Measurements from ENCODE around the gene S100A2. TPM values are rescaled to one million over a fixed set of nuclear protein-coding genes. Genes with fewer than 3 reads are reported as not detected.

Gene S100A2
- total RNA-seq, 1 donor from 2014 or later: 1,251 TPM

DNA sequence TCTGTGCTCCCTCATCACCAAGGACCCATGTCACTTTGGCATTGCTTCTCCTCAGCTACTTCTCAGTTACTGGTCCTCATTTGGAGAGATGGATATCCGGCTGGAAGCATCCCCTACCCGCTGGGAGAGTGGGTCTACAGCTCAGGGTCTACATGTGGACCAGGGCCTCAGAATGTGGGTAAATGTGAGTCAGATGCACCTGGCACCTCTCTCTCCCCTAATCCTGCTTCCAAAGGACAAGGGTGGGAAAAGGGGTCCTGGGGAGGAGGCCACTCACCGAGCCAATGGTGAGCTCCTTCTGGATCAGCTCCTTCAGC lies 30.8 kb downstream of the S100A2 start:
- no peaks in the 10 kb centered on the region for H3K27me3 ChIP-seq (ENCODE audit: control insufficient read depth, insufficient read depth, low read length)
- DNase-seq (ENCODE audit: low read depth) (no peak), FAIRE-seq (no peak)
- TF ChIP-seq, protein P1, sequence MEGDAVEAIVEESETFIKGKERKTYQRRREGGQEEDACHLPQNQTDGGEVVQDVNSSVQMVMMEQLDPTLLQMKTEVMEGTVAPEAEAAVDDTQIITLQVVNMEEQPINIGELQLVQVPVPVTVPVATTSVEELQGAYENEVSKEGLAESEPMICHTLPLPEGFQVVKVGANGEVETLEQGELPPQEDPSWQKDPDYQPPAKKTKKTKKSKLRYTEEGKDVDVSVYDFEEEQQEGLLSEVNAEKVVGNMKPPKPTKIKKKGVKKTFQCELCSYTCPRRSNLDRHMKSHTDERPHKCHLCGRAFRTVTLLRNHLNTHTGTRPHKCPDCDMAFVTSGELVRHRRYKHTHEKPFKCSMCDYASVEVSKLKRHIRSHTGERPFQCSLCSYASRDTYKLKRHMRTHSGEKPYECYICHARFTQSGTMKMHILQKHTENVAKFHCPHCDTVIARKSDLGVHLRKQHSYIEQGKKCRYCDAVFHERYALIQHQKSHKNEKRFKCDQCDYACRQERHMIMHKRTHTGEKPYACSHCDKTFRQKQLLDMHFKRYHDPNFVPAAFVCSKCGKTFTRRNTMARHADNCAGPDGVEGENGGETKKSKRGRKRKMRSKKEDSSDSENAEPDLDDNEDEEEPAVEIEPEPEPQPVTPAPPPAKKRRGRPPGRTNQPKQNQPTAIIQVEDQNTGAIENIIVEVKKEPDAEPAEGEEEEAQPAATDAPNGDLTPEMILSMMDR (IDR thresholded peaks at IDR 0.05; ENCODE audit: insufficient read depth, low read length, severe bottlenecking): no peak
- peaks cover 9% of the 10 kb centered on the region for H3K36me3 ChIP-seq (ENCODE audit: control insufficient read depth, insufficient read depth, low read length)
- peak overlapping the region; percentile 56 for H3K4me3 ChIP-seq (ENCODE audit: low read depth, low read length)

DNA sequence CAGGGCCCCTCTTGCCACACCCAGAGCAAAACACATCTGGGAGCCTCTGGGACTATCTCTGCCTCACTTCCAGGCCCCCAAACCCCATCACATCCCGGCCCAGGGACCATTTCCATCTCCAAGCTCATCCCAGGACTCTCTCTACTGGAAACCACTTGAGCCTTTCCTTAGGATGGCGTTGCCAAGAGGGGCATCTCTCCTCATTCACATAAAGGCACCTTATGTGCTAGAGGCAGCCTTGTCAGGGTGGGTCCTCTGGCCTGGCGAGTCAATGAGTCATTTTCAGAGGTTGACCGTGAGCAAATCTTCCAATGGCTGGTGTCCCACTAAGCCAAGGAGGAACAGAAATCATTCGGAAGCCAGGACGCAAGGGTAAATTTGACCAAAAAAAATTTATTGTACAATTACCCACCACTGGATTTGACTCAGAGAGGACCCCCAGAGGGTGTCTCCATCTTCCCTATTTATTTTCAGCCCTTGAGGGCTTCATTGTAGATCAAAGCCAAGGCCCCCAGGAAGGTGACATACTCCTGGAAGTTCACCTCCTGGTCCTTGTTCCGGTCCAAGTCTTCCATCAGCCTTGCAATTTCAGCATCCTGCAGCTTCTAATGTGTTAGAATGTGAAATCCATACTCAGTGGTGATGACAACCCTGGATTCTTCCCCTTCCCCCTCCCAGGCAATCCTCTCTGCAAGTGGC lies 31.3 kb downstream of the S100A2 start:
- TF ChIP-seq, protein P1 (IDR thresholded peaks at IDR 0.05; ENCODE audit: insufficient read depth, low read length, severe bottlenecking): no peak
- peak; percentile 59 for DNase-seq (ENCODE audit: low read depth)
- peaks cover 9% of the 10 kb centered on the region for H3K36me3 ChIP-seq (ENCODE audit: control insufficient read depth, insufficient read depth, low read length)
- H3K4me3 ChIP-seq (ENCODE audit: low read depth, low read length): peak overlapping the region; percentile 56
- H3K27me3 ChIP-seq (ENCODE audit: control insufficient read depth, insufficient read depth, low read length): no peaks in the 10 kb centered on the region
- FAIRE-seq: no peak

DNA sequence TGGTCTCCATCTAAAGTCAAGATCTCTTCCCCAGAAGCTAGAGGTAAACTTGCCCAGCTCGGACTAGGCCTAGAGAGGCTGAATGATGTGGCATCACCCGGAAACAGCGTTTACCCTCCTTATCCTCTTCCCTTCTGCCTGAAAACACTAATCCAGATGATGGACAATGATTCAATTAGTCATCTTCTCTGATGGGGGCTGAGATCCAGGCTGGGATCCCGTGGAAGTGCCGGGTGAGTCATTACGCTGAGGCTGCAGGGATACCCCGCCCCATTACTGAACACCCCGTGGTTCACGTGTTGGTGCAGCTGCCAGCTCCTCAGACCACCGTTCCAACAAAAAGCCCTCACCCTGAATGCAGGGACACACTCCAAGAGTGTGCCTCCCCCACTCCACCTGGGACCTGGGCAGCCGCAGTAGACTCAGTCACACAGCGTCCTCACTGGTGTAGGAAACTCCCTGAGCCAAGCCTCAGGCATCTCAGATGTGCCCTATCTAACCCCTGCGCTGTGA lies 31.9 kb downstream of the S100A2 start:
- TF ChIP-seq, protein P1 (IDR thresholded peaks at IDR 0.05; ENCODE audit: insufficient read depth, low read length, severe bottlenecking): no peak
- FAIRE-seq (peak; percentile 50), DNase-seq (ENCODE audit: low read depth) (peak; percentile 97)
- H3K27me3 ChIP-seq (ENCODE audit: control insufficient read depth, insufficient read depth, low read length): no peaks in the 10 kb centered on the region
- peaks cover 9% of the 10 kb centered on the region for H3K36me3 ChIP-seq (ENCODE audit: control insufficient read depth, insufficient read depth, low read length)
- H3K4me3 ChIP-seq (ENCODE audit: low read depth, low read length): peak overlapping the region; percentile 56

DNA sequence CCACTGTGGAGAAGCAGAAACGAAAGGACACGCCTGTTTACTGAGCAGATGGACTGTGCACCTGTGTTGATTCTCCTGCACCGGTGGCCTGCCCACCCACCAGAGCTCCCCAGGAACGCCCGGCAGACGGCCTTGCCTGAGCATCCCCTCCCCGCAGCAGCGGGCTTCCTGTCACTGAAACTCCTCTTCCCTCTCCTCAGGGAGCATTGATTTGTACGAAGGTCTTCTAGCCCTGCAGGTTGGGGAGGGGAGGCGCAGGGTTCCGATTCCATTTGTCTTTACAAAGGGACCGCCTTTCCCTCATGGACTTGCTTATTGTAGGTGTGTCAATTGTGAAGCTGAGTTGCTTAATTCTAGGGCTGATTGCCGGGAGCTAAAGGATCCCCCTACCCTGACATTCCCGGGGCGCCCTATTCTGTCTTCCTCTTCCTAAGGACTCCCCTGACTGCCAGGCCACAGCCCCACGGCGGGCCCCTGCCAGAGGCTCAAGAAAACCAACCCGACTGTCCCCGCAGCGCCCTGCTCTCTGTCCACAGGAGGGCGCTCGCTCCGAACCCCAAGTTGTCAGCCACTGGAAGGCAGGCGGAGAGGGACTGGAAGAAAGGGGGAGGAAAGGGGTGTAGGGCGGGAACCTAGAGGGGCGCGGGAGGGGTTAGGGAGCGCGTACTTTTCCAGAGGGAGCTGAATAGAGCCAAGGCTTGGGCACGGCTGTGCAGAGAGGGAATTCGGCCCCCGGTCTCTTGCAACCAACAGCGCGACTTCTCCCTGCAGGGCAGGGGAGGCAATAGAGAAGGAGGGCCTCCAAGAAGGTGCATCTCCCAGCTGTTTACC lies 32.7 kb downstream of the S100A2 start:
- FAIRE-seq: no peak
- Histone ChIP-seq H3K27me3 (ENCODE audit: control insufficient read depth, insufficient read depth, low read length) (no peaks in the 10 kb centered on the region), H3K4me3 (ENCODE audit: low read depth, low read length) (no peak overlapping the region), H3K36me3 (ENCODE audit: control insufficient read depth, insufficient read depth, low read length) (peaks cover 9% of the 10 kb centered on the region)
- TF ChIP-seq, protein P1 (IDR thresholded peaks at IDR 0.05; ENCODE audit: insufficient read depth, low read length, severe bottlenecking): peak; percentile 92
- peak; percentile 74 for DNase-seq (ENCODE audit: low read depth)

DNA sequence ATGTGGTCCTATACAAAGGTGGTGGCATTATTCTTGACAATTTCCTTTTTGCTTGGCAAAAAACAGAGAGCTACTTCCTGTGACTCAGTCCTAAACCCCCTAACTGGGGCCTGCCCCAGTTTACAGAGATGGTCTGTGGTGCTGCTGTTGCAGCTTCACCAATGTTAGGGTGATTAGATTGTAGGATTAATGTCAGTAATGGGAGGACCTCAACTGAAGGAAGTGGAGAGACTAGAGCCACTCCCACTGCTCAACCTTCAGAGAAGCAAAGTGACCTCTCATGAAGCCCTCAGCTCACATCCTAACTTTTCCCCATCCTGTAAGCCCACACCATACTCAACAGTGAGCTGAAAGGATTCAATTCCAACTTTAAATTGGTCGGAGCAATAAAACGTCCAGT lies 33.5 kb downstream of the S100A2 start:
- Histone ChIP-seq H3K36me3 (ENCODE audit: control insufficient read depth, insufficient read depth, low read length) (peaks cover 9% of the 10 kb centered on the region), H3K4me3 (ENCODE audit: low read depth, low read length) (no peak overlapping the region), H3K27me3 (ENCODE audit: control insufficient read depth, insufficient read depth, low read length) (no peaks in the 10 kb centered on the region)
- TF ChIP-seq, protein P1 (IDR thresholded peaks at IDR 0.05; ENCODE audit: insufficient read depth, low read length, severe bottlenecking): no peak
- no peak for FAIRE-seq
- DNase-seq (ENCODE audit: low read depth): no peak
